ENCODE data around the gene TRIM14.
"Not testable (repeated sequence)": the region's sequence is repeated elsewhere in the genome, so short reads cannot be mapped to it uniquely, and the experiment has no call there.

TRIM14 gene

DNA sequence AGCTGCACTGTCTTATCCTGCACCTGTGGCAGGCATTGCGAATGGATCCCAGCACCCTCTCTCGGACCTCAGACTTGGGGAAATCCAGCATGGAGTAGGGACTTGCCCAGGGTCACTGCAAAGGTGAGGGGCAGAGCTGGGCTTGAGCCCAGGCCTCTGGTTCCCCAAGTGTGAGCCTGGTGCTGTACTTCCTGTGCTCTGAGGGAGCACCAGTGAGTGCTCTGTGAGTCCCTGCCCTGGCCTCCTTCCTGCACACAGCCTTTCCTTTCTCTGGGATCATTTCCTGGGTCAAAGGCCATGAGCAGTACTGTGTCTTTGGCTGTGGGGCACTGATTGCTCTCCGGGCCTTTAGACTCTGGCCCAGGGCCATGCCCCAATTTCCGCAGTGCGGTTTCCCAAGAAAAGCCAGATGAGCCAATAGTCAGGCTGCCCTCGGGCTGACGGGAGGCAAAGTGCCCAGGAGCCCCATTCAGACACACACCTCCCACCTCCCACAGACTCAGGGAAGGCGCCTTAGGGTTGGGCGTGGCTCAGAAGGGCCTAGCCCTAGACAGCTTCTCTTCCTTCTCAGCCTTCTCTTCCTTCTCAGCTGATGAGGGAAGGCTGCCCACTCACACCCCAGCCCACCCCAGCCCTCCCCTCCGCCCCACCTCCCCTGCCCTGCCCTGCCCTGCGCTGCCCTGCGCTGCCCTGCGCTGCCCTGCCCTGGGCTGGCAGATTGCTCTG, 23.3 kb upstream of the TRIM14 start:
- DNase-seq (ENCODE audit: insufficient read length, low spot score) (no peak), FAIRE-seq (no peak)

DNA sequence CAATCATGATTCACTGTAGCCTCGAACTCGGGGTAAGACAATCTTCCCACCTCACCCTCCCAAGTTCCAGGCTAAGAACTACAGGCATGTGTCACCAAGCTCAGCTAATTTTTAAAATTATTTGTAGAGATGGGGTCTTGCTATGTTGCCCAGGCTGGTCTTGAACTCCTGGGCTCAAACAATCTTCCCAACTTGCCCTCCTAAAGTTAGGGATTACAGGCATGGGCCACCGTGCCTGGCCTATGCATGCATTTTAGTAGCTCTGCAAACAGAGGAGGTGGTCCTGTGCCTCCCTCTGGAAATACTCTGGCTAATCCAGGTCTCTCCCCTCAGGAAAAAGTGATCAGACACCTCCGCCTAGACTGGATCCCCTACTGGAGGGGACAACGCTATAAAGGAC, 21.5 kb upstream of the TRIM14 start:
- no peak for FAIRE-seq
- no peak for DNase-seq (ENCODE audit: insufficient read length, low spot score)

DNA sequence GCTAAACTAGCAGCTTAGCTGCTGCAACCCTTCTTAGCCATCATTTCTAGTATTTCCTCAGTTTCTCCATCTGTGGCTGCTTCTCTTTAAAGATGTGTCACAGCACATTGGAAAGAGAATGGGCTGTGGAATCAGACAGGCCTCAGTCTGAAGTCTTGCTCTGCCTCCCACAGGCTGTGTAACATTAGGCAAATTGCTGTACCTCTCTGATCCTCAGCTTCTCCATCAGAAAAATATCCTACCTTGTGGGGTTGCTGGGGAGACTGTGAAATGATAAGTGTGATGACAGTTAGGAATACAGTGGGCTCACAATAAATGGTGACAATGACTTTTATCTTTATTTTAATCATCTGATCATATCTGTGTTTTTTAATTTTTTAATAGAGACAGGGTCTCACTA, 17.5 kb upstream of the TRIM14 start:
- no peak for FAIRE-seq
- DNase-seq (ENCODE audit: insufficient read length, low spot score) = no peak

DNA sequence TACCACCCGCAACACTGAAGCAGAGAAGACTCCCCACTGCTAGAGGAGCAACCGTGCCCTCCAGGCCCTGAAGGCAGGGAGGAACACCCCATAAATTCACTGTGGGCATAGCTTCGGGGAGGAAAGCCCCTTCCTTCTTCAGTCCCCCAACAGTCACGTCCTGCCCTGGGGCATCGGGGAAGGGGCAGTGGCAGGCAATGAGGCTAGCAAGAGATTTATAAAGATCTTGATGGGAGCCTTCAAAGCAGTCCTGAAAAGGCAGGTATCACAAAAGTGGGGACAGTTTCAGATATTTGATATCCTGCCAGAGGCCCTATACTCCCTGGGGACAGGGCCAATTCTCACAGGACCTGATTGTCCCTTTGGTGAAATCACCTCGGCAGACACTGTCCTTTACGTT, 16.9 kb upstream of the TRIM14 start:
- FAIRE-seq = no peak
- DNase-seq (ENCODE audit: insufficient read length, low spot score) = no peak

DNA sequence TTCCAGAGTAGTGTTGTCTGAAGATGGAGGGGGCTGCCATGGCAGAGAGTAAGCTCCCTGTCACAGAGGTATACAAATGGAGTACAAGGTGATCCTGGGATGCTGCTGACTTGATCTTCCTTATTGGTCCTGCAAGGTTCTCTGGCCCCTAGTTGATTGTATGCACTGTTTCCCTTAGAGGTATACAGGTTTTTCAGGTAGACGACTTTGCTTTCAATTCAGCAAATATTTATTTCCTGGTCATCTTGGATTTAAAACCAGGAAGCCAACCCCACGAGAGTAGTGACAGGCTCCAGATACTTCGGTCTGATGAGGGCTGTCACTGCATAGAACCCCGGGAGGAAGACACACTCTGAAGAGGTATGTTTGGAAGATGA, 16.5 kb upstream of the TRIM14 start:
- no peak for DNase-seq (ENCODE audit: insufficient read length, low spot score)
- FAIRE-seq = no peak

DNA sequence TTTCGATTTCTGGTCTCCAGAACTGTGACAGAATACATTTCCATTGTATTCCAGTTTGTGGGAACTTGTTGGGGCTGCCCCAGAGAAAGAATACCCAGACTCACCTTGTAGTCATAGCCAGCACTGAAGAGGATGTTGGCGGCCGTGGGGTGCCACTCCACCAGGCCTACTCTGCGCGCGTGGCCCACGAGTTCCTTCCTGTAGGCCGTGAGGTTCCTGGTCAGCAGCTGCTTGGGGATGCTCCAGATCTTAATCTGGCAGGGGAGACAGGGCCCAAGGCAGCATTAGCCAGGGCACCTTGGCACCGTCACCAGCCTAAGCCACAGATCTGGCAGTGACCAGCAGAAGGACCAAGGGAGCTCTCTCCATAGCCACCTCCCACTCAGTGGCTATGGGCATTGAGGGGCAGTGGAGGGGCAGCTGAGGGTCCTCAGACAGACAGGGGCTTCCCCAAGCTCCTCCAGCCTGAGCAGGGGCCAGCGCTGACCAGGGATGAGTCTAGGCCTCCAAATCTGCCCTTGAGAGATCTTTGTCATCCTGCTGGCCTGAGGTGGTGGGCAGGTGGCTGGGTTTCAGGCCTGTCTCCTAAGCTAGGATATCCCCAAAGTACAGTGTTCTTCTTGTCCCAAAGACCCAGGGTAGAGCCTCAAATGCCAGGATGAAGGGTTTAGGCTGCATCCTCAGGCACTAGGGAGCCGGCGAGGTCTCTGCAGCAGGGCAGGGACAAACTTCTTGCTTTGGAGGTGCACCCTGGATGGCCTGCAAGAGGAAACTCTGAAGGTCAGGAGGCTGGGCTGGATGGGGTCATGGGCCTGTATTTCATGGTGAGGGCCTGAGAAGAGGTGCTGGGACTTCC, 15.9 kb upstream of the TRIM14 start:
- DNase-seq (ENCODE audit: insufficient read length, low spot score) (no peak), FAIRE-seq (no peak)

DNA sequence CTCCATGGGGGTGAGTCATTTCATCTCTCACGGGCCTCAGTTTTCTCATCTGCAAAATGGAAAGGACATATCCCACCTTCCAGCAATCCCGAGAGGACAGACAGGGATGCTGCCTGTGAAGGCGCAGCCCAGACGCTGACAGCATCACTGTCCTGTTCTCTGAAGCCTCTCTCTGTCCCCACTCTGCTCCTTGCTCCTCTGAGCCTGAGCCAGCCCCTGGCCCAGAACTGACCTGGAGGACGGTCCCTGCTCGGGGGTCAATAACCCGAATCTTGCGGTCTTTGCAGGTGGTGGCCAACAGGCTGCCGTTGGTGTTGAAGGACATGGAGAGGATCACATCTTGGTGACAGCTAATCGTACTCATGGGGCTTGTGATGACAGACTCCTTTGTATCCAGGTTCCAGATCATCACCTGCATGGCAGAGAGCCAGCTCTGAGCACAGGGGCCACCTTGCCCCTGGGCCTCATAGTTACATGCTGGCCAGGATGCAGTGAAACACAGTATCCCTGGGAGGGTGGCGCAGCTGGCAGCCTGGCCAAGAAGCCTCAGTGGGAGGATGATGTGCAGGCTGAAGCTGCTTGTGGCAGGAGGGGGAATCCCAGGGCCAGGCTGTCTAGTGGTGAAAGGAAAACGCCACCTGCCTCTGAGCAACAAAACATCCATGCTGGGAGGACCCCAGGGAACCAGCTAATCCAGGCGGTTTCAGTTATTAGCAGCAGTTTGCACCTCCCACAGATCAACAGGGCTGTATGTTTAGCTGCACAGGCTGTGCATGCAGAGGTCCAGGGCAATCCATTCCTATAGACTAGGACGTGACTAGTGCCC, 14.0 kb upstream of the TRIM14 start:
- DNase-seq (ENCODE audit: insufficient read length, low spot score) = no peak
- FAIRE-seq = no peak

DNA sequence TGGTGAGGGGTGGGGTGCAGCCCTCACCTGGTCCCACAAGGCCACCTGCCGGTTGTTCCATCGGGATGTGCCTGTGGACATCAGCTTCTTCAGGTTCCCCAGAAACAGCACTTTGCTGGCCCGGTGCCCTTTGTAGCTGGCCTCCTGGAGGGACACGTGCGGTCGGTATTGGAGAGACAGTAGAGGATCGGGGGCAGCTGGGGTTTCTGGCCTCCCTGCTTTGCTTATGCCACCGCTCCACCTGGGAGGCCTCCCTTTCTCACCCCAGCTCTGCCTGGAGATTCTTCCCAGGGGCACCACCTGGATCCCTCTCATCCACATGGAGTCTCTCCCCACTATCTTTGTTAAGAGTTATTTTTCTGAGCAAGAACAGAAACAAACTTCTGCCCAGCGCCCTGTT, 13.1 kb upstream of the TRIM14 start:
- DNase-seq (ENCODE audit: insufficient read length, low spot score) (no peak), FAIRE-seq (no peak)

DNA sequence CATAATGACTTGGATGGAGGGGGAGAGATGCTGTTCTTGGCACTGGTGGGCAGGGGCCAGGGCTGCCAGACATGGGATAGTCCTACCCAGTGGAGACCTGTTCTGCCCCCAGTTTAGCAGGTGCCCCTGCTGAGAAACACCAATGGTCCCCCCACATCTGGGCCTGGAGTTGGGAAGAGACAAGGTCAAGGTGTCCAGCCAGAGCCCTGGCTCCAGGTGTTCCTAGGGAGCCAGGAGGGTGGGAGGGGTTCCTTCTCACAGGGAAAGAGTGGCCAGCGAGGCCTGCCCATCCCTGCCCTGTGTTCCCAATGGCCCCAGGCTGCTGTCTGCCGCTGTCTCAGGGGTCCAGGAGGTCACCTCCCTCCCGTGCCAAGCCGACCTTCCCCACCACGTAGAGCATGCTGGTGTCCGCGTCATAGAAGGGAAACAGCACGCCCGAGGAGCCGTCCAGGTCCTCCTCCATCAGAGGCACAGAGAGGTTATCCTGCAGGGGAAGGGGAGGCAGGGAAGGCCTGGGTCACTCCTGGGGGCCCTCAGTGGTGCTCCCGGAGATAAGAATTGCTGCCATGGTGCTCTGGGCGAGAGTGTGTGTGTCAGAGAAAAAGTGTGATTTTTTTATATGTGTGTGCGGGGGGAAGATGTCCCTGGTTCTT, 11.7 kb upstream of the TRIM14 start:
- FAIRE-seq (no peak), DNase-seq (ENCODE audit: insufficient read length, low spot score) (no peak)

DNA sequence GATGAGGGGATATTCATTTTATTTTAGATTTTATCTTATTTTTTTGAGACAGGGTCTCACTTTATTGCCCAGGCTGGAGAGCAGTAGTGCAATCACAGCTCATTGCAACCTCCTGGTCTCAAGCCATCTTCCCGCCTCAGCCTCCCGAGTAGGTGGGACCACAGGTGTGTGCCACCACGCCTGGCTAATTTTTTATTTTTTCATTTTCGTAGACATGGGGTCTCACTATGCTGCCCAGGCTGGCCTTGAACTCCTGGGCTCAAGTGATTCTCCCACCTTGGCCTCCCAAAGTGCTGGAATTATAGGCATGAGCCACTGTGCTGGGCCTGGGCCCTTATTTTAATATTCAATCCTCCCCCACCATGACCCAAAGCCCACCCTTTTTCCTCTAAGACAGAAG, 11.0 kb upstream of the TRIM14 start:
- not testable (repeated sequence) for DNase-seq (ENCODE audit: insufficient read length, low spot score); FAIRE-seq

DNA sequence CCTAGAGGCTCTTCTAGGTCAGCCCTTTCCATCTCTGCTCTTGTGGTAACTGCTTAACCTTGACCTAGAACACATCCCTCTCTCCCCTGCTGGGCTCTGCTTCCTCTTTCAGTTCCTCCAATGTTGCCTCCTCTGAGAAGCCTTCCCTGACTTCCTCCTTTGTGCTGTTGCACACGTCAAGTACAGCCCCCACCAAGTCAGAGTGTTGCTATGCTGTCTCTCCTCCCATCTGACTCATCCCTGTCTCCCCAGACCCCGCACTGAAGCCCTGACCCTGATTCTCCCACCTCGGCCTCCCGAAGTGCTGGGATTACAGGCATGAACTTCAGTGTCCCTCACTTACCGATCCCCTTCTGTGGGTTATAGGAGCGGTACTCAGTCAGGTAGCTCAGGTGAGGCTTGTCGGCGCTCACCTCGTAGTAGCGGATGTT, 10.4 kb upstream of the TRIM14 start:
- no peak for DNase-seq (ENCODE audit: insufficient read length, low spot score)
- no peak for FAIRE-seq

DNA sequence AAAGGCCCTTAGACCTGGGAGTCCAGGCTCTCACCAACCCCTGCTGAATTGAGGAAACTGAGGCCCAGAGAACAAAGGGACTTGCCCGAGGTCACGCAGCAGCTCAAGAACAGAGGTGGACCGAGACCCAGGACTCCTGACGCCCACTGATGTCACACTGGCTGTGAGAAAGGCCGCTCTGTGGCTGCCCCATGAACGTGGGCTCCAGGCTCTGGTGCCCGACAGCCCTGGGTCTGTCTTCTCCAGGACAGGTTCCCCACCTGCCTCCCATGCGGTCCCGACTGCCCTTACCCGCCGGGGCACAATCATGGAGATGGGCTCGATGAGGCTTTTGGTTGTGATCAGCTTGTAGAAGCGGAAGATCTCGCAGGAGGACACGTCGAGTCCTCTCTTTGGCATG, 9.3 kb upstream of the TRIM14 start:
- no peak for DNase-seq (ENCODE audit: insufficient read length, low spot score)
- no peak for FAIRE-seq

DNA sequence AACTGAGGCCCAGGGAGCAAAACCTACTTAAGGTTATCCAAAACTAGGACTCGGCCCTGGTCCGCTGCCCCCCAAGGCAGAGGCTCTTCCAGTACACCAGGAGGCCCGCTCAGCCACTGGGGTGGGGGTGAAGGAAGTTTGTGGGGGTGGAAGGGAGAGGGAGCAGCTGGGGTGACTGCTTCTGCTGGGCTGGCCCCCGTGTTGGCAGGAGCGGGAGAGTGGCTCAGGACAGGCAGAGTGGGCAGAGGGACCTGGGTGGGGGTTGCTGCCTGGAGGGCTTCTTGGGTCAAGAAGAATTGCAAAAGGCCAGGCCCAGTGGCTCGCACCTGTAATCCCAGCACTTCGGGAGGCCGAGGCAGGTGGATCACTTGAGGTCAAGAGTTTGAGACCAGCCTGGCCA, 8.2 kb upstream of the TRIM14 start:
- DNase-seq (ENCODE audit: insufficient read length, low spot score) (no peak), FAIRE-seq (no peak)

DNA sequence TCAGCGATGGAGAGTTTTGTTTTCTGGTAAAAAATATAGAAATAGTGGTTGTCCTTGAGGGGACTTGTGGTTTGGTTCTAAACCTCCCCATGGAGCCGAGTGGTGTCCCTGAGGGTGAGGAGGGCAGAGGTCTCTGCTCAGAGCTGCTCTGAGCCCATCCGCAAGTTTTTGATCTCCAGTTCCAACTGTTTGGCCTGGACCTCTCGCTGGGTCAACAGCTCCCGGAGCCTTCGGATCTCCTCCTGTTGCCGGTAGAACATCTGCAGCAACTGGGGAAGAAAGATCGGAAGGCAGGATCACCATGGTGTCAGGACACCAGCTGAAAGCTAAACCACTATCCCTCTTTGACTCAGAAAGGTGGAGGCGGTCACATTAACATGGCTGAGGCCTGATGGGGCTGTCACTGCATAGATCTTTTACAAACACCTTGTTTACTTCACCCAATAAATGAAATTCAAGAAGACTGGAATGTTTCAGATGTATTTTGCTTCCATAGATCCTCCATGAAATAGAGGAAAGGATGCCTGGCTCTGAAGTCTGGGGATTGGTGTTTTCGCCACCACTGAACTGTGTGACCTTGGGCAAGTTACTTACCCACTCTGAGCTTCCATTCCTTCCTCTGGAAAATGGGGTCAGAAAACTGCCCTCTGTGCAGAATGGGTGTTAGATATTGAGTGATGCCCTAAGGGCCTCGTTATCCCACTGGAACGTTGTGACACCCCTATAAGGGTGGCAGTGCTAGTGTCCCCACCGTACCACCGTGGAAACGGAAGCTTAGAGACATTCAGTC, 5.8 kb upstream of the TRIM14 start:
- FAIRE-seq = no peak
- DNase-seq (ENCODE audit: insufficient read length, low spot score) = no peak

DNA sequence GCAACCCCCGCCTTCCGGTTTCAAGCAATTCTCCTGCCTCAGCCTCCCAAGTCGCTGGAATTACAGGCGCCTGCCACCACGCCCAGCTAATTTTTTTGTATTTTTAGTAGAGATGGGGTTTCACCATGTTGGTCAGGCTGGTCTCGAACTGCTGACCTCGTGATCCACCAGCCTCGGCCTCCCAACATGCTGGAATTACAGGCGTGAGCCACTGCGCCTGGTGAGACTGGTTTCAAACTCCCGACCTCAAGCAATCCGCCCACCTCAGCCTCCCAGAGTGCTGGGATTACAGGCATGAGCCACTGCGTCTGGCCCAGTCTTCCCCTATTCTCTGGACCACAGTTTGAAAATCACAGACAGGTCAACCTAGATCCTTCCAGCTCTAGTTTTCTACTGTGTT, 5.1 kb upstream of the TRIM14 start:
- not testable (repeated sequence) for DNase-seq (ENCODE audit: insufficient read length, low spot score); FAIRE-seq

DNA sequence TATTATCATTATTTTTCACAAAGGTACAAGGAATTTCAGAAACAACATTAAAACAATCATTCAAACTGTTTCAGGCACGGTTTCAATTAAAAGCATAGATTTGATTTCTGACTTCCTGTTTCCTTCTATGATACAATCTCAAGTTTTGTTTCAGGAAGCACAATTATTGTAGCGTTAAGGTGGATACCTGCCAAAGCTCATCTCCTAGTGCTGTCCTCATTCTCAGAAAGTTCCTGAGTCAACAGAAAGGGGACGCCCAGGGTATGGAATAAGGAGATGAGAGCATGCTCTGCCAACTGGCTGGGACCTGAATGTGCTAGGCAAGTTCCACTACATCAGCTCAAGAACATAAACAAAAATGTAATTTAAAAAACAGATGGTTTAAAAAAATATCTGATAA, 2.0 kb upstream of the TRIM14 start:
- FAIRE-seq (no peak), DNase-seq (ENCODE audit: insufficient read length, low spot score) (no peak)

DNA sequence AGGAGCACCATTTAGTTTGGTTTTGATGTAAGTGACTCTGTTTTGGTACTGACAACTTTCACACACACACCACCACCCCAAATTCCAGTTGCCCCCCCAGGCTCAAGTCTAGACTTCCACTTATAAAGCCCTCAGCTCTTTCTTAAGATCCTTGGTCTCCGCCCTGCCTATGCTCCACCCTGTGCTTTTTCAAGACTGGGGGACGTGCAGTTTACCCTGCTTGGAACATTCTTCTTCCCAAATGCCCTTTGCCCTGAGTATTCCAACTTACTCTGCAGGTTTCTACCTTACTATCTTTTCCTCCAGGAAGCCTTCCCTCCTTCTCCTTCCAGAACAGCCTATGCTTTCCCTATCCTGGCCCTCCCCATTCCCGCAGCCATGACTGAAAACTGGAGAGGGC, 1.5 kb upstream of the TRIM14 start:
- no peak for DNase-seq (ENCODE audit: insufficient read length, low spot score)
- FAIRE-seq = no peak

DNA sequence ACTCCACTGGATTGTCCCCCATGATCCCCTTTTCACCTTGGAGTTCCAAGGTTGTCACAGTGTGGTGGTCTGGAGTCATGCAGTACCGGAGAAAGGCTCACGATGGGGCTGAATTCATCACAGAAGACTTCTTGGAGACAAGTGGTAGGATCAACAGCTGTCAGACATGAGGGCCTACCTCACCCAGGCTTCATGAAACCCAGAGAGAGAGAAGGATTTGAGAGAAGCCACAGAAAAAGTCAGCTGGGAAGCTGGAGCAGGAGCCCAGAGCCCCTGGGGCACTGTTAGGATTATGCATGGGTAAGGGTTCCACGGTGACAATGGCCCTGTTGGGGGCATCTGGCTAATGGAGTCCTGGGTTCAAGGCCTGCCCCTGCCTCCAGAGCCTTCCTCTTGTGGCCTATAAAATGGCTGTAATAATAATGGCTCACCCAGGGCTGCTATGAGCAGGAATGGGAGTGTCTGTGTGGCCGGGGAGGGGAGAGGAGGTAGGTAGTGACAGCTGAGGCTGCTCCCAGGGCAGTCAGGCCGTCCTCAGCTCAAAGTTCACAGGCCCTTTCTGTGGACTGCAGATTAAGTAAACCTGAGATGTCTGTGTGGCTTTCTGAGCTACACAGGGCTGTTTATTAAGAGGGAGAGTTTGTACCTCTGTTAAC, 910 bp downstream of the TRIM14 start:
- DNase-seq (ENCODE audit: insufficient read length, low spot score) (peak; percentile 54), FAIRE-seq (no peak)

DNA sequence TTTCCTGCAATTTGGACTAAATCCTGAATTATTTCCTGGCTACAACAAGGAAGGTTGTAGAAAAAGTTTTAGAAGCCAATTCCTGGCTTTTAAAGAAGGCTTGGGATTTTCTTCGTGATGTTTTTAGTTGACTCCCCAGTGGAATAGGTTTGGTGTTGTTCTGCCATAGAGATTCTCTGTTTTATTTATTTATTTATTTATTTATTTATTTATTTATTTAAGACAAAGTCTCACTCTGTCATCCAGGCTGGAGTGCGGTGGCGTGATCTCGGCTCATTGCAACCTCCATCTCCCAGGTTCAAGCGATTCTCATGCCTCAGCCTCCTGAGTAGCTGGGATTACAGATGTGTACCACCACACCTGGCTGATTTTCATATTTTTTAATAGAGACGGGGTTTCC, 1.9 kb downstream of the TRIM14 start:
- FAIRE-seq; DNase-seq (ENCODE audit: insufficient read length, low spot score): not testable (repeated sequence)

DNA sequence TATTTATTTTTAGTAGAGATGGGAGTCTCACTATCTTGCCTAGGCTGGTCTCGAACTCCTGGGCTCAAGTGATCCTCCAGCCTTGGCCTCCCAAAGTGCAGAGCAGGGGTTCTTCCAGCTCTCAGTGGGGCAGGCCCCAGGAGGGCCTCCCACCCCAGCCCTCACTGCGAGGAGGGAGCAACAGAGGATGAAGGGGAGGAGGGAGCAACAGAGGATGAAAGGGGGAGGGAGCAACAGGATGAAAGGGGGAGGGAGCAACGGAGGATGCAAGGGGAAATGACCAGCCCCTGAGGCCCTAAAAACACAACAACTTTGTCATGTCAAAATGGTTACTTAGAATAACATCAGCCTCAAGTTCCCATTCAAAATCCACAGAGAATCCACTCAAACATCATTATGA, 10.0 kb downstream of the TRIM14 start:
- FAIRE-seq (no peak), DNase-seq (ENCODE audit: insufficient read length, low spot score) (no peak)
